AG10803 (cell line): ENCODE data around the gene LRIG3.
A peak's percentile ranks its signal among the peaks of the same experiment; 100 is the strongest.

Source experiments
- DNase-seq: peaks from one replicate; pipeline ENCODE4 v3.0.0; 2010; ENCODE audit warnings: low read depth
- H3K4me3 ChIP-seq: 2 replicates; pipeline ENCODE4 v1.5.1; 2011; ENCODE audit warnings: mild to moderate bottlenecking, low read length, control low read depth
- TF ChIP-seq, protein P1 (sequence below): conservative IDR thresholded peaks from 2 replicates; pipeline ENCODE4 v1.5.1; 2011; ENCODE audit warnings: mild to moderate bottlenecking, low read length, control low read depth, inconsistent platforms

LRIG3 gene

DNA sequence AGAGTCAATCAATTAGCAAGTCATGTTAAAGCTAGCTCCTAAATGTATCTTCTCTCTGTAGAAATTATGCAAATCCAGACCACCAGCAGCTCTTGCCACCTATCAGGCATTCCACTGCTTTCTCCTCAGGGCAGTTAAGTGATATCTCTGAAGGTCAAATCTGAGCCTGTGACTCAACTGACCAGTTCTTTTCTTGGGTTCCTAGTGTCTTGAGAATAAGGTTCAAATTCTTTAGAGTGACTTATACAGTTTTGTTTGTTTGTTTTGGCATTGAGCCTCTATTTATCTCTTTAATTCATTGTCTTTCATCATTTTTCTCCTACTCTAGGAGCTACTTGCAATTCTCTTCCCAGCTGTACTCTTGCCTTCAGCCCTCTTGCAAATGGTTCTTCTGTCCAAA lies 2.5 kb upstream of the LRIG3 start:
- no peak for DNase-seq
- TF ChIP-seq, protein P1, sequence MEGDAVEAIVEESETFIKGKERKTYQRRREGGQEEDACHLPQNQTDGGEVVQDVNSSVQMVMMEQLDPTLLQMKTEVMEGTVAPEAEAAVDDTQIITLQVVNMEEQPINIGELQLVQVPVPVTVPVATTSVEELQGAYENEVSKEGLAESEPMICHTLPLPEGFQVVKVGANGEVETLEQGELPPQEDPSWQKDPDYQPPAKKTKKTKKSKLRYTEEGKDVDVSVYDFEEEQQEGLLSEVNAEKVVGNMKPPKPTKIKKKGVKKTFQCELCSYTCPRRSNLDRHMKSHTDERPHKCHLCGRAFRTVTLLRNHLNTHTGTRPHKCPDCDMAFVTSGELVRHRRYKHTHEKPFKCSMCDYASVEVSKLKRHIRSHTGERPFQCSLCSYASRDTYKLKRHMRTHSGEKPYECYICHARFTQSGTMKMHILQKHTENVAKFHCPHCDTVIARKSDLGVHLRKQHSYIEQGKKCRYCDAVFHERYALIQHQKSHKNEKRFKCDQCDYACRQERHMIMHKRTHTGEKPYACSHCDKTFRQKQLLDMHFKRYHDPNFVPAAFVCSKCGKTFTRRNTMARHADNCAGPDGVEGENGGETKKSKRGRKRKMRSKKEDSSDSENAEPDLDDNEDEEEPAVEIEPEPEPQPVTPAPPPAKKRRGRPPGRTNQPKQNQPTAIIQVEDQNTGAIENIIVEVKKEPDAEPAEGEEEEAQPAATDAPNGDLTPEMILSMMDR = no peak
- no peak overlapping the region for H3K4me3 ChIP-seq

DNA sequence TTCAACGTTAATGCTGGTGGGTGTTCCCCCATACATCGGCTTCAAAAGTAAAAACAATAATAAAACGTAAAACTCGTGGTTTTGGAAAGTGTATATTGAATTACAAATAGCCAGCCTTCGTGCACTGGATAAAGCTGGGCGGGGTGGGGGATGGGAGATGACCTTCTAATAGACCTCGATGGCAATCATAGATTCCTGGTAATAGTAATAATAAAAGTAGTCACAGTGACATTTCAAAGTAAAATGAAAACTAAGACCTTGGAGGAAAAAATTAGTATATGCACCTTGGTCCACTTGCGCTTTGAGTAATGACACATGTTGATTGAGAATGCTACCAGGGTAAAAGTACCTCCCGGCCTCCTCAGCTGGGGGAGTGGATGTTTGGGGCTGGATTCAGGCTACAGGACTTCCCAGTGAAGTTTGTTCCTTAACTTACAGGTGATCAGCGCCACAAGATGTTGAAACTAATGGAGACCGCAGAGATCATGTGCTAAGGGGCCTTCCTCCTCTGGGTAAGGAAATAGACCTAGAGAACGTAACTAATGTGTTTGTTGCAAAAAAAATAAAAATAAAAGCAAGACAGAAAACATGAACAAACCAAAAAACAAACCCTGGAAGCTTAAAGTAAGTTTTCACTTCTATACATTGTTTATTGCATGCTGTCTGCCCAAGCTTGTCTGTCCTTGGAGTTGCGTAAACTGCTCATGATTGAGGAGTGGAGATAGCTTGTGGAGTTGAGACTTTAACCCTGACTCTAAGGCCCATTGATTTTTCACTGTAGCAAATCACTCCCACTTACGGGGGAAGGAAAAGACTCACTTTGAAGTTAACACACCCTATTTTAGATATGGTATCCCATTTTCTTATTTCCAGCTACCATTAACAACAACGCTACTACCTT lies 907 bp upstream of the LRIG3 start:
- peak overlapping the region; percentile 90 for H3K4me3 ChIP-seq
- TF ChIP-seq, protein P1 = no peak
- no peak for DNase-seq

DNA sequence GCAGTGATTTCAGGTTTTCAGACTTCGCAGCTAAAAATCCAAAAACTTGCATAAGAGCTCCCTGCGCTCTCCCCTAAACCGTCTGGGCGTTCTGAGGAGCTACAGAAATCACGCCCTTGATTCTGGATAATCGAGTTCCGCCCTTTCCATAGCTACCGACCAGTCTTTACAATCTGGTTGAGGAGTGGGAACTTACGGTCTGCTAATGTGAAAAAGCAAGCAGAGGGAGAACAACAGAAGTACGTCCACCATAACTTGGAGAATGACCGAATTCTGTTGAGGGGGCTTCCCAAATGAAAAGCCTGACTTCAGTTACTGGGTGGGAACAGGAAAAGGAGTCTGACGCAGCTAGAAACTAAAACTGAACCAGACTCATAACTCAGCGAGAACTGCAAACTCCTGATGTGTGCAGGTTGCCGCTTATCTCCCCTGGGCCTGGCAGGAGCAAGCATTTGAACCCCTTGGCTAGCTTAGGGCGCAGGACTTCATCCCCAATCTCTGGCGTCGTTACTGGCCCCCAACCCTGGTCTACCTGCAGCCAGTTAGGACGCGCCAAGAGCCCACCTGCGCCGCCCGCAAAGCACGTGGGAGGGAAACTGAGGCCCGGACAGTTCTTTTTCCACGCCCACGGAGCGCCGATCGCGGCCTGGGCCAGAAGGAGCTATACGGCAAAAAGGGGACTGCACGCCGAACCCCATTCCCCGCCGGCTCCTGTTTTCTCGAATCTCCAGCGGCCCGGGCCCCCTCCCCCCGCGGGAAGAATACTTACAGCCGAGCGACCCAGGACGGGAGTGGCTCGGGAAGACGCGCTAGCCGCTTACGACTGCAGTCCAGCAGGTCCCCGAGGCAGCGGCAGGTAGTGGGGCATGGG lies 838 bp downstream of the LRIG3 start:
- TF ChIP-seq, protein P1 = no peak
- peak; percentile 50 for DNase-seq
- H3K4me3 ChIP-seq = peak overlapping the region; percentile 90

DNA sequence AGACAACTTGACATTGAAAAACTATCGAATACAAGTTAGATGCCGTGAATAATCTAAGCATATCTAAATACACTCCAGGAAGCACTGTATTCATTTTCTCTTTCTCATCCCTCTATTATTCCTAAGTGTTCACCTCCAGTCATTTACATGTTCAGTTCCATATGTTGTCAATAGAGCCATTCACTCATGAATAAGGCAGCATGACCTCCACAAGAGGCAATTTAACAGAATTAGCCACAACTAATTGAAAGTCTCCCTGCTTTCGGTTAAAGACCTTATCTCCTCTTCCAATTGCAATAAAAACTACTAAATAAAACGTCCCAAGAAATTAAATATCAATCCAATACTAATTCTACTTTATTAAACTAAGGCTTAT lies 1.8 kb downstream of the LRIG3 start:
- TF ChIP-seq, protein P1 = no peak
- H3K4me3 ChIP-seq = peak overlapping the region; percentile 90
- DNase-seq = no peak

DNA sequence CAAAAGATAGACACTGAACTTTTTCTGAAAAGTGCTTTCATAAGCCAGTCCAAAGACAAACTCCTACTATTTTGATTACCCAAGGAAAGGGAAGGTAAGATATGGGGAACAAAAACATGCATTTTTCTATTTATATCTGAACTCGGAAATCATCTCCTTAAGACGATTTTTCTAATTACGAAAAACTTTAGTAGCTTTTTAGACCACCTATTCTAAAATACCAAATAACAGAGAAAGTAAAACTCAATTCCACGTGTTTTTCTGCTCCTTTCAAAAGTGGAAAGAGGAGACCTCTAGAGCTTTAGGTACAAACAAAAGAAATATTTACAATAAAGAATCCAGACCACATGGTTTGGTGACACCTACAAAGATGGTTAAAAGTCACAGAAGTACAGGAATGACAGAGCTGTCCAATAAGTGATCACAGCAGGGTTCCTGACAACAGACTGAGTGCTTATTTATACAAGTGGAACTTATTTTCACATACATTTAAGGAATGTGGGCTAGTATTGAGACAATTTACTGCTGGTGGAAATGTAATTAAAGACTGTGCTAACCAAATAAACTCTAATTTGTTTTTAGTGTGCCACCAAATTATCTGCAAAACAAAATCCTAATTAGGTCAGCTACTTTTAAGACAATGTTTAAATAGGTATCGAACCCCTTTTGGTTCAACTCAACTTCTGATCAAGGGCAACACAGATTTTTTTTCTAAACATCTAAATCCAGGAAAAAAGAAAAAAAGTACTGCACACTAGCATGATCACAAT lies 2.4 kb downstream of the LRIG3 start:
- peak; percentile 27 for DNase-seq
- H3K4me3 ChIP-seq = peak overlapping the region; percentile 90
- TF ChIP-seq, protein P1 = no peak

DNA sequence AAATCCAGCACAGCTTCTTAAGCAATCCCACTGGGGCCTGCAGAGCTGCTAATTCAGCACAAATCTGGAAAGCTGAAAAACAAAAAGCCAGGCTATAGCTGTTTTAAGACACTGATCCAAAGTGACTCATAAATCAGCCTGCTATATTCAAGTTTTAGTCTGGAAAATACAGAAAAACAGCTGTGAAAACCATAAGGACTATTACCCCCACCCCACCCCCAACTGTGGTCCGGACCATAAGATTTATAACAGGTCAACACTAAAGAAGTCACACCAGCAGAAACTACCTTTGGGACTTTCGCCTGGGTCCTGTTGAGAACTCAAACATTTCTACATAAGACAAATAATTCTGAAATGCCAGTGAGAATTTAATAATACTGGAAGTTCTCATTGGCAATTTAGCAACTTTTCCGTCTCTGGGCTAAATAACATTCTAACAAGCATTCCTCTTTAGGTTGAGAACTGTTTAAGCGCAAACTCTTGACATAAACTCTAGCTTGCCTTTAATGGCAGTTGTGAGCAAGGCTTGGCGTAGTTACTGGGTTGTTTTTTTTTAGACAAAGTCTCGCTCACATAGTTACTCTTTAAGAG lies 3.3 kb downstream of the LRIG3 start:
- H3K4me3 ChIP-seq = peak overlapping the region; percentile 90
- TF ChIP-seq, protein P1 = no peak
- DNase-seq = peak; percentile 80
